ENCODE measurements around the gene ETFB.

The ETFB gene

GRCh38 chr19:51367565-51368365 lies 1.6 kb upstream of the ETFB start:
- DNase-seq (ENCODE audit: low spot score in 2 of 2), result peak; percentile 98 to 100
- Histone ChIP-seq H3K9me3 (no peaks in the 10 kb centered on the region), H3K4me3 (peak overlapping the region; percentile 79), H3K4me1 (peaks cover 4% of the 10 kb centered on the region; the same call in 1 of the 2 replicates), H3K27me3 (ENCODE audit: low read depth) (no peaks in the 10 kb centered on the region), H3K36me3 (replicated peaks) (no peaks in the 10 kb centered on the region)
- in situ Hi-C loops (cut with MboI; ENCODE audit: low sequenced_read_pairs), result no loop called here

- Histone ChIP-seq H3K9me3 (no peaks in the 10 kb centered on the region), H3K4me3 (peak overlapping the region; percentile 79), H3K36me3 (replicated peaks) (no peaks in the 10 kb centered on the region), H3K4me1 (peaks cover 4% of the 10 kb centered on the region; the same call in 1 of the 2 replicates), H3K27me3 (ENCODE audit: low read depth) (no peaks in the 10 kb centered on the region)
- no peak for DNase-seq (ENCODE audit: low spot score in 2 of 2)
- in situ Hi-C loops (cut with MboI; ENCODE audit: low sequenced_read_pairs), result no loop called here
Observed at GRCh38 chr19:51367255-51367564, 1.0 kb upstream of the ETFB start.

- Histone ChIP-seq H3K9me3 (no peaks in the 10 kb centered on the region), H3K4me3 (peak overlapping the region; percentile 79), H3K27me3 (ENCODE audit: low read depth) (no peaks in the 10 kb centered on the region), H3K4me1 (peaks cover 4% of the 10 kb centered on the region; the same call in 1 of the 2 replicates), H3K36me3 (replicated peaks) (no peaks in the 10 kb centered on the region)
- DNase-seq (ENCODE audit: low spot score in 2 of 2), result peak; percentile 99
- in situ Hi-C loops (cut with MboI; ENCODE audit: low sequenced_read_pairs), result no loop called here
Observed at GRCh38 chr19:51366389-51367254, 434 bp upstream of the ETFB start.

GRCh38 chr19:51365211-51365964 lies 800 bp downstream of the ETFB start:
- Histone ChIP-seq H3K4me1 (peaks cover 4% of the 10 kb centered on the region; the same call in 1 of the 2 replicates), H3K4me3 (peak overlapping the region; percentile 79), H3K36me3 (replicated peaks) (no peaks in the 10 kb centered on the region), H3K9me3 (no peaks in the 10 kb centered on the region), H3K27me3 (ENCODE audit: low read depth) (no peaks in the 10 kb centered on the region)
- in situ Hi-C loops (cut with MboI; ENCODE audit: low sequenced_read_pairs), result no loop called here
- DNase-seq (ENCODE audit: low spot score in 2 of 2), result peak in 1 of 2 experiments; percentile 49

- no peaks in the 10 kb centered on the region for H3K36me3 ChIP-seq (replicated peaks)
- H3K9me3 ChIP-seq, result no peaks in the 10 kb centered on the region
- no peak for DNase-seq (ENCODE audit: low spot score in 2 of 2)
- peaks cover 4% of the 10 kb centered on the region; the same call in 1 of the 2 replicates for H3K4me1 ChIP-seq
- no peak overlapping the region; the same call in 1 of the 2 replicates for H3K4me3 ChIP-seq
- no peaks in the 10 kb centered on the region for H3K27me3 ChIP-seq (ENCODE audit: low read depth)
- in situ Hi-C loops (cut with MboI; ENCODE audit: low sequenced_read_pairs), result no loop called here
Observed at GRCh38 chr19:51364200-51365106, 1.7 kb downstream of the ETFB start.

- no peaks in the 10 kb centered on the region for H3K4me1 ChIP-seq
- H3K4me3 ChIP-seq, result no peak overlapping the region
- DNase-seq (ENCODE audit: low spot score in 2 of 2), result no peak
- in situ Hi-C loops (cut with MboI; ENCODE audit: low sequenced_read_pairs), result no loop called here
- no peaks in the 10 kb centered on the region for H3K27me3 ChIP-seq (ENCODE audit: low read depth)
- no peaks in the 10 kb centered on the region for H3K9me3 ChIP-seq
- no peaks in the 10 kb centered on the region for H3K36me3 ChIP-seq (replicated peaks)
Observed at GRCh38 chr19:51361239-51361638, 4.9 kb downstream of the ETFB start.

- 0 out of 2 replicates have a peak, but pooled peaks cover 2% of the 10 kb centered on the region for H3K36me3 ChIP-seq (replicated peaks)
- no peaks in the 10 kb centered on the region for H3K9me3 ChIP-seq
- no peaks in the 10 kb centered on the region for H3K27me3 ChIP-seq (ENCODE audit: low read depth)
- H3K4me1 ChIP-seq, result peaks cover 7% of the 10 kb centered on the region
- H3K4me3 ChIP-seq, result no peak overlapping the region
- DNase-seq (ENCODE audit: low spot score in 2 of 2), result no peak
- in situ Hi-C loops (cut with MboI; ENCODE audit: low sequenced_read_pairs), result no loop called here
Observed at GRCh38 chr19:51359294-51359693, 6.9 kb downstream of the ETFB start.

GRCh38 chr19:51357952-51358351 lies 8.2 kb downstream of the ETFB start:
- Histone ChIP-seq H3K9me3 (no peaks in the 10 kb centered on the region), H3K4me1 (peaks cover 8% of the 10 kb centered on the region), H3K4me3 (no peak overlapping the region), H3K36me3 (replicated peaks) (peaks cover 4% of the 10 kb centered on the region; the same call in 1 of the 2 replicates), H3K27me3 (ENCODE audit: low read depth) (no peaks in the 10 kb centered on the region)
- in situ Hi-C loops (cut with MboI; ENCODE audit: low sequenced_read_pairs), result no loop called here
- no peak for DNase-seq (ENCODE audit: low spot score in 2 of 2)

GRCh38 chr19:51356159-51356801 lies 9.9 kb downstream of the ETFB start:
- no peak overlapping the region for H3K4me3 ChIP-seq
- peaks cover 8% of the 10 kb centered on the region for H3K4me1 ChIP-seq
- H3K27me3 ChIP-seq (ENCODE audit: low read depth), result no peaks in the 10 kb centered on the region
- in situ Hi-C loops (cut with MboI; ENCODE audit: low sequenced_read_pairs), result no loop called here
- no peak for DNase-seq (ENCODE audit: low spot score in 2 of 2)
- H3K9me3 ChIP-seq, result no peaks in the 10 kb centered on the region
- H3K36me3 ChIP-seq (replicated peaks), result peaks cover 12% of the 10 kb centered on the region; the same call in 1 of the 2 replicates

GRCh38 chr19:51354742-51355148 lies 11.4 kb downstream of the ETFB start:
- Histone ChIP-seq H3K4me1 (peaks cover 8% of the 10 kb centered on the region), H3K36me3 (replicated peaks) (peaks cover 18% of the 10 kb centered on the region; the same call in 1 of the 2 replicates), H3K4me3 (no peak overlapping the region), H3K9me3 (no peaks in the 10 kb centered on the region), H3K27me3 (ENCODE audit: low read depth) (no peaks in the 10 kb centered on the region)
- peak; percentile 78 to 85 for DNase-seq (ENCODE audit: low spot score in 2 of 2)
- in situ Hi-C loops (cut with MboI; ENCODE audit: low sequenced_read_pairs), result no loop called here

GRCh38 chr19:51354103-51354741 lies 12.0 kb downstream of the ETFB start:
- Histone ChIP-seq H3K4me1 (peaks cover 8% of the 10 kb centered on the region), H3K36me3 (replicated peaks) (peaks cover 18% of the 10 kb centered on the region; the same call in 1 of the 2 replicates)
- in situ Hi-C loops (cut with MboI; ENCODE audit: low sequenced_read_pairs), result no loop called here

GRCh38 chr19:51352783-51353360 lies 13.3 kb downstream of the ETFB start:
- Histone ChIP-seq H3K36me3 (replicated peaks) (peaks cover 23% of the 10 kb centered on the region), H3K4me3 (no peak overlapping the region), H3K4me1 (peaks cover 8% of the 10 kb centered on the region), H3K27me3 (ENCODE audit: low read depth) (no peaks in the 10 kb centered on the region), H3K9me3 (no peaks in the 10 kb centered on the region)
- no peak for DNase-seq (ENCODE audit: low spot score in 2 of 2)
- in situ Hi-C loops (cut with MboI; ENCODE audit: low sequenced_read_pairs), result no loop called here

More at GRCh38 chr19:51354103-51354741, 12.0 kb downstream of the ETFB start:
- no peak for DNase-seq (ENCODE audit: low spot score in 2 of 2)
- Histone ChIP-seq H3K27me3 (ENCODE audit: low read depth) (no peaks in the 10 kb centered on the region), H3K9me3 (no peaks in the 10 kb centered on the region), H3K4me3 (no peak overlapping the region)

Measured in HAP-1 (cell line).